ENCODE measurements around the gene TJP2.

Gene TJP2

GRCh38 chr9:69190086-69190862, 16.2 kb downstream of the TJP2 start:
- Histone ChIP-seq H3K4me1 (ENCODE audit: control insufficient read depth, insufficient read depth, low read length) (no peaks in the 10 kb centered on the region), H3K4me3 (ENCODE audit: insufficient read depth, low read depth, low read length) (no peak overlapping the region), H3K36me3 (ENCODE audit: control insufficient read depth, insufficient read depth, low read length) (no peaks in the 10 kb centered on the region), H3K27me3 (ENCODE audit: control insufficient read depth, insufficient read depth, low read length, poor library complexity, severe bottlenecking) (no peaks in the 10 kb centered on the region), H3K9me3 (ENCODE audit: control insufficient read depth, low read length) (no peaks in the 10 kb centered on the region), H3K27ac (ENCODE audit: insufficient read depth, low read depth, low read length, poor library complexity, severe bottlenecking) (no peak overlapping the region)
- 93 to 96% methylated on average over 5 of the region's 5 CpGs for WGBS, 2 experiments

GRCh38 chr9:69190863-69191181, 16.7 kb downstream of the TJP2 start:
- H3K36me3 ChIP-seq (ENCODE audit: control insufficient read depth, insufficient read depth, low read length) = no peaks in the 10 kb centered on the region
- no peaks in the 10 kb centered on the region for H3K9me3 ChIP-seq (ENCODE audit: control insufficient read depth, low read length)
- no peaks in the 10 kb centered on the region for H3K4me1 ChIP-seq (ENCODE audit: control insufficient read depth, insufficient read depth, low read length)
- no peak overlapping the region for H3K4me3 ChIP-seq (ENCODE audit: insufficient read depth, low read depth, low read length)
- H3K27me3 ChIP-seq (ENCODE audit: control insufficient read depth, insufficient read depth, low read length, poor library complexity, severe bottlenecking) = no peaks in the 10 kb centered on the region
- no peak overlapping the region for H3K27ac ChIP-seq (ENCODE audit: insufficient read depth, low read depth, low read length, poor library complexity, severe bottlenecking)
- WGBS, 2 experiments = 90 to 92% methylated on average over 1 of the region's 1 CpG

GRCh38 chr9:69191231-69191630, 17.2 kb downstream of the TJP2 start:
- no peaks in the 10 kb centered on the region for H3K36me3 ChIP-seq (ENCODE audit: control insufficient read depth, insufficient read depth, low read length)
- no peaks in the 10 kb centered on the region for H3K27me3 ChIP-seq (ENCODE audit: control insufficient read depth, insufficient read depth, low read length, poor library complexity, severe bottlenecking)
- H3K9me3 ChIP-seq (ENCODE audit: control insufficient read depth, low read length) = no peaks in the 10 kb centered on the region
- H3K4me1 ChIP-seq (ENCODE audit: control insufficient read depth, insufficient read depth, low read length) = no peaks in the 10 kb centered on the region
- no peak overlapping the region for H3K4me3 ChIP-seq (ENCODE audit: insufficient read depth, low read depth, low read length)
- no peak overlapping the region for H3K27ac ChIP-seq (ENCODE audit: insufficient read depth, low read depth, low read length, poor library complexity, severe bottlenecking)
- 95 to 96% methylated on average over 3 of the region's 3 CpGs for WGBS, 2 experiments

GRCh38 chr9:69192214-69192613, 18.1 kb downstream of the TJP2 start:
- no peaks in the 10 kb centered on the region for H3K9me3 ChIP-seq (ENCODE audit: control insufficient read depth, low read length)
- 94 to 95% methylated on average over 3 of the region's 3 CpGs for WGBS, 2 experiments
- H3K4me1 ChIP-seq (ENCODE audit: control insufficient read depth, insufficient read depth, low read length) = no peaks in the 10 kb centered on the region
- H3K27ac ChIP-seq (ENCODE audit: insufficient read depth, low read depth, low read length, poor library complexity, severe bottlenecking) = no peak overlapping the region
- H3K4me3 ChIP-seq (ENCODE audit: insufficient read depth, low read depth, low read length) = no peak overlapping the region
- no peaks in the 10 kb centered on the region for H3K36me3 ChIP-seq (ENCODE audit: control insufficient read depth, insufficient read depth, low read length)
- no peaks in the 10 kb centered on the region for H3K27me3 ChIP-seq (ENCODE audit: control insufficient read depth, insufficient read depth, low read length, poor library complexity, severe bottlenecking)

- H3K36me3 ChIP-seq (ENCODE audit: control insufficient read depth, insufficient read depth, low read length) = no peaks in the 10 kb centered on the region
- no peak overlapping the region for H3K4me3 ChIP-seq (ENCODE audit: insufficient read depth, low read depth, low read length)
- no peaks in the 10 kb centered on the region for H3K9me3 ChIP-seq (ENCODE audit: control insufficient read depth, low read length)
- H3K27me3 ChIP-seq (ENCODE audit: control insufficient read depth, insufficient read depth, low read length, poor library complexity, severe bottlenecking) = no peaks in the 10 kb centered on the region
- H3K27ac ChIP-seq (ENCODE audit: insufficient read depth, low read depth, low read length, poor library complexity, severe bottlenecking) = no peak overlapping the region
- H3K4me1 ChIP-seq (ENCODE audit: control insufficient read depth, insufficient read depth, low read length) = no peaks in the 10 kb centered on the region
- 100% methylated on average over 1 of the region's 1 CpG; no CpG with 5 or more reads in 1 of the 2 experiments for WGBS, 2 experiments
Measured at GRCh38 chr9:69193685-69194032, 19.6 kb downstream of the TJP2 start.

- Histone ChIP-seq H3K27me3 (ENCODE audit: control insufficient read depth, insufficient read depth, low read length, poor library complexity, severe bottlenecking) (no peaks in the 10 kb centered on the region), H3K4me1 (ENCODE audit: control insufficient read depth, insufficient read depth, low read length) (no peaks in the 10 kb centered on the region), H3K36me3 (ENCODE audit: control insufficient read depth, insufficient read depth, low read length) (no peaks in the 10 kb centered on the region), H3K9me3 (ENCODE audit: control insufficient read depth, low read length) (no peaks in the 10 kb centered on the region), H3K4me3 (ENCODE audit: insufficient read depth, low read depth, low read length) (no peak overlapping the region), H3K27ac (ENCODE audit: insufficient read depth, low read depth, low read length, poor library complexity, severe bottlenecking) (no peak overlapping the region)
- 89 to 90% methylated on average over 5 of the region's 5 CpGs for WGBS, 2 experiments
Measured at GRCh38 chr9:69194702-69195418, 20.8 kb downstream of the TJP2 start.

GRCh38 chr9:69195668-69196067, 21.6 kb downstream of the TJP2 start:
- H3K27ac ChIP-seq (ENCODE audit: insufficient read depth, low read depth, low read length, poor library complexity, severe bottlenecking) = no peak overlapping the region
- no peaks in the 10 kb centered on the region for H3K4me1 ChIP-seq (ENCODE audit: control insufficient read depth, insufficient read depth, low read length)
- no peaks in the 10 kb centered on the region for H3K9me3 ChIP-seq (ENCODE audit: control insufficient read depth, low read length)
- 93 to 97% methylated on average over 3 of the region's 3 CpGs for WGBS, 2 experiments
- no peaks in the 10 kb centered on the region for H3K36me3 ChIP-seq (ENCODE audit: control insufficient read depth, insufficient read depth, low read length)
- no peaks in the 10 kb centered on the region for H3K27me3 ChIP-seq (ENCODE audit: control insufficient read depth, insufficient read depth, low read length, poor library complexity, severe bottlenecking)
- H3K4me3 ChIP-seq (ENCODE audit: insufficient read depth, low read depth, low read length) = no peak overlapping the region

- no peaks in the 10 kb centered on the region for H3K36me3 ChIP-seq (ENCODE audit: control insufficient read depth, insufficient read depth, low read length)
- no peaks in the 10 kb centered on the region for H3K4me1 ChIP-seq (ENCODE audit: control insufficient read depth, insufficient read depth, low read length)
- no peaks in the 10 kb centered on the region for H3K9me3 ChIP-seq (ENCODE audit: control insufficient read depth, low read length)
- no peaks in the 10 kb centered on the region for H3K27me3 ChIP-seq (ENCODE audit: control insufficient read depth, insufficient read depth, low read length, poor library complexity, severe bottlenecking)
- H3K4me3 ChIP-seq (ENCODE audit: insufficient read depth, low read depth, low read length) = no peak overlapping the region
- WGBS, 2 experiments = 93 to 96% methylated on average over 4 of the region's 4 CpGs
- H3K27ac ChIP-seq (ENCODE audit: insufficient read depth, low read depth, low read length, poor library complexity, severe bottlenecking) = no peak overlapping the region
Measured at GRCh38 chr9:69197687-69198086, 23.6 kb downstream of the TJP2 start.

- H3K36me3 ChIP-seq (ENCODE audit: control insufficient read depth, insufficient read depth, low read length) = no peaks in the 10 kb centered on the region
- no peaks in the 10 kb centered on the region for H3K4me1 ChIP-seq (ENCODE audit: control insufficient read depth, insufficient read depth, low read length)
- no peaks in the 10 kb centered on the region for H3K27me3 ChIP-seq (ENCODE audit: control insufficient read depth, insufficient read depth, low read length, poor library complexity, severe bottlenecking)
- H3K9me3 ChIP-seq (ENCODE audit: control insufficient read depth, low read length) = no peaks in the 10 kb centered on the region
- no peak overlapping the region for H3K4me3 ChIP-seq (ENCODE audit: insufficient read depth, low read depth, low read length)
- WGBS, 2 experiments = 92 to 93% methylated on average over 7 of the region's 7 CpGs
- H3K27ac ChIP-seq (ENCODE audit: insufficient read depth, low read depth, low read length, poor library complexity, severe bottlenecking) = no peak overlapping the region
Measured at GRCh38 chr9:69198521-69199220, 24.6 kb downstream of the TJP2 start.

- Histone ChIP-seq H3K9me3 (ENCODE audit: control insufficient read depth, low read length) (no peaks in the 10 kb centered on the region), H3K4me3 (ENCODE audit: insufficient read depth, low read depth, low read length) (no peak overlapping the region), H3K27me3 (ENCODE audit: control insufficient read depth, insufficient read depth, low read length, poor library complexity, severe bottlenecking) (no peaks in the 10 kb centered on the region), H3K27ac (ENCODE audit: insufficient read depth, low read depth, low read length, poor library complexity, severe bottlenecking) (no peak overlapping the region), H3K36me3 (ENCODE audit: control insufficient read depth, insufficient read depth, low read length) (no peaks in the 10 kb centered on the region), H3K4me1 (ENCODE audit: control insufficient read depth, insufficient read depth, low read length) (peaks cover 8% of the 10 kb centered on the region)
- WGBS, 2 experiments = 87 to 91% methylated on average over 9 of the region's 9 CpGs
Measured at GRCh38 chr9:69199769-69200470, 25.8 kb downstream of the TJP2 start.
